HL-60 (cell line): ENCODE measurements around the gene ERBIN.
"Not testable (repeated sequence)": the region's sequence is repeated elsewhere in the genome, so short reads cannot be mapped to it uniquely, and the experiment has no call there.

Source experiments
- DNase-seq, 2 experiments: peaks; one replicate each; pipeline ENCODE4 v3.0.0-alpha.2; 2010 to 2020; ENCODE audit warnings: low read depth in 1 of 2, low spot score in 1 of 2
- H3K27ac ChIP-seq: fragments of 250-450 bp; sonication (Bioruptor Pico); replicated peaks from 2 replicates; pipeline ENCODE4 v1.5.1; 2020; ENCODE audit warnings: mild to moderate bottlenecking, moderate library complexity
- H3K27me3 ChIP-seq: fragments of 250-450 bp; sonication (Bioruptor Pico); 2 replicates; pipeline ENCODE4 v1.5.1; 2021; ENCODE audit warnings: mild to moderate bottlenecking, moderate library complexity; ENCODE audit not compliant: insufficient read depth, poor library complexity, severe bottlenecking
- H3K4me3 ChIP-seq: replicated peaks from 2 replicates; pipeline ENCODE4 v1.5.1; 2011; ENCODE audit warnings: mild to moderate bottlenecking, control low read depth, low read length; ENCODE audit not compliant: insufficient read depth
- CTCF ChIP-seq: IDR thresholded peaks from one replicate; pipeline ENCODE4 v1.5.1; 2011; ENCODE audit warnings: low read length, control low read depth, inconsistent platforms; ENCODE audit not compliant: insufficient read depth
- GABPA ChIP-seq: IDR thresholded peaks from 2 replicates; pipeline ENCODE4 v1.6.1; 2012; ENCODE audit warnings: low read depth
- POLR2AphosphoS5 ChIP-seq: IDR thresholded peaks from 2 replicates; pipeline ENCODE4 v1.6.1; 2012; ENCODE audit warnings: low read depth
- REST ChIP-seq: IDR thresholded peaks from 2 replicates; pipeline ENCODE4 v1.6.1; 2012; ENCODE audit warnings: low read depth; ENCODE audit not compliant: insufficient replicate concordance
- SPI1 ChIP-seq: IDR thresholded peaks from 2 replicates; pipeline ENCODE4 v1.6.1; 2012; ENCODE audit warnings: low read depth, mild to moderate bottlenecking, borderline replicate concordance

Gene ERBIN

GRCh38 chr5:65970481-65971367 lies 44.3 kb downstream of the ERBIN start:
- no peak overlapping the region for H3K4me3 ChIP-seq
- no peak overlapping the region for H3K27ac ChIP-seq
- no peaks in the 10 kb centered on the region for H3K27me3 ChIP-seq
- DNase-seq, result no peak
- TF ChIP-seq SPI1, result no peak
- no peak for TF ChIP-seq GABPA
- TF ChIP-seq CTCF, result no peak
- no peak for TF ChIP-seq REST
- no peak for TF ChIP-seq POLR2AphosphoS5

DNA sequence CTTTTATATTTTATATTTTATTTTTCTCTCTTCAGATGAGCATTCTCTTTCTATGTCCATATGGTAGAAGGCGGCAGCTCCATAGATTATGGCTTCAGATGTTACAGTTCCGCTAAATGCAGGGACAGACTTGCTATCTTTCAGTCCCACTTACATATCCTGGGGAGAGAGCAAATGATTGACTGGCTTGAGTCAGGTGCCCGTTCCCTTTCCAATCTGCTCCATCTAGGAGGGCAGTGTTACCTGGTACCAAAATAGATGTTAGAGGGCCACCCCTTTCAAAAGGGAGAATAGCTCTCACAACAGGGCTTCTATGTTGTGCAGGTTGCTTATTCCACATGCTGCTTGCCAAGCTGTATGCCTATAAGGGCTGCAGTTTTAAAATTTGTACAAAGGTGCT lies 45.3 kb downstream of the ERBIN start:
- H3K4me3 ChIP-seq, result no peak overlapping the region
- H3K27ac ChIP-seq, result no peak overlapping the region
- H3K27me3 ChIP-seq, result no peaks in the 10 kb centered on the region
- DNase-seq, result no peak
- TF ChIP-seq CTCF (no peak), REST (no peak), GABPA (no peak), POLR2AphosphoS5 (no peak), SPI1 (no peak)

DNA sequence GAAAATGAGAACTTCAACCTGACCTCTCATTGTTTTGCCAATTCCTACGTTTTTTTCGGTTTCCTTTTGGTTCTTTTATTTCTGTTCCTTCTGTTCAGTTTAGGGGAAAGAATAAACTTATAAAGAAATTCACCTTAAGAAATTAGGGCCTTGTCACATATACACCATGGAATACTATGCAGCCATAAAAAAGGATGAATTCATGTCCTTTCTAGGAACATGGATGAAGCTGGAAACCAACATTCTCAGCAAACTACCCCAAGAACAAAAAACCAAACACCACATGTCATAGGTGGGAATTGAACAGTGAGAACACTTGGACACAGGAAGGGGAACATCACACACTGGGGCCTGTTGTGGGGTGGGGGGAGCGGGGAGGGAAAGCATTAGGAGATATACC lies 46.5 kb downstream of the ERBIN start:
- not testable (repeated sequence) for DNase-seq, H3K27ac ChIP-seq, H3K27me3 ChIP-seq, H3K4me3 ChIP-seq

DNA sequence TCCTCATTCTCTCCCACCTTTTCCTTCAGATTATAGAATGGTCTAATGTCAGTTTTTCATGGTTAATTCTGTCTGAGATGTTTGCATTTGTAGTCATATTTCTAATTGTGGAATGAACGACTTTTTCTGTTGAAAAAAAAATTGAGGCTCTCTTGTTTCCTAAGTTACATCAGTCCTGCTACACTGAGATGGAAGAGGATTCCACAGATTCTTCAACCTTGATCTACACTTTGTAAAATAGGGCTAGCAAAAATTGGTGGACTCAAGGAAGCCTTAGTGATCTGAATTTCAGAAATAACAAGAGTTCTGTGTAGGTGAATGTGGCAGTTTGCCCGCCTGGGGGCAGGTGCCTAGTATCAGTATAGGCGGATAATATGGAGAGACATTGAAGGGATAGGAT lies 51.9 kb downstream of the ERBIN start:
- DNase-seq, result no peak
- Histone ChIP-seq H3K27ac (no peak overlapping the region), H3K4me3 (no peak overlapping the region), H3K27me3 (no peaks in the 10 kb centered on the region)
- TF ChIP-seq GABPA (no peak), REST (no peak), POLR2AphosphoS5 (no peak), CTCF (no peak), SPI1 (no peak)
